ENCODE data around the gene GNG8.

GRCh38 chr19:46623915-46624502 lies 12.0 kb downstream of the GNG8 start:
- no peak for TF ChIP-seq POLR2A (IDR thresholded peaks at IDR 0.05; ENCODE audit: low read length)
- no peak for TF ChIP-seq GATA1 (IDR thresholded peaks at IDR 0.05; ENCODE audit: low read depth, low read length)
